Measurements from ENCODE around the gene COG4.

- TF ChIP-seq FOXP2 (optimal IDR thresholded peaks at IDR 0.05; ENCODE audit: control extremely low read depth, extremely low read length, insufficient read depth) (no peak), POLR2AphosphoS5 (IDR thresholded peaks at IDR 0.05; ENCODE audit: borderline replicate concordance, low read depth, low read length) (no peak)
These were observed 27.8 kb downstream of the COG4 start for GRCh38 chr16:70495425-70496182.

Data from SK-N-MC (cell line).